HepG2 (cell line): ENCODE measurements around the gene ADAMTS4. TPM values are rescaled to one million over a fixed set of nuclear protein-coding genes. Genes with fewer than 3 reads are reported as not detected.

Experiments used
- BCL6 ChIP-seq: IDR thresholded peaks from 2 replicates; pipeline ENCODE4 v1.6.1; 2016; ENCODE audit warnings: missing genetic modification reagents, missing compliant biosample characterization
- CAMTA2 ChIP-seq: sonication (generic); formaldehyde crosslinking; IDR thresholded peaks from 2 replicates; pipeline ENCODE4 v1.4.0; 2020; ENCODE audit warnings: mild to moderate bottlenecking, missing genetic modification reagents, borderline replicate concordance
- ELK4 ChIP-seq: sonication (generic); formaldehyde crosslinking; IDR thresholded peaks from 2 replicates; pipeline ENCODE4 v1.9.0; 2021; ENCODE audit warnings: missing genetic modification reagents, borderline replicate concordance
- IRF2 ChIP-seq: IDR thresholded peaks from 2 replicates; pipeline ENCODE4 v1.6.1; 2018; ENCODE audit warnings: missing genetic modification reagents, missing compliant biosample characterization
- MEF2D ChIP-seq: sonication (generic); formaldehyde crosslinking; IDR thresholded peaks from 2 replicates; pipeline ENCODE4 v1.5.1; 2020; ENCODE audit warnings: mild to moderate bottlenecking, missing genetic modification reagents
- NKX3-1 ChIP-seq: sonication (generic); formaldehyde crosslinking; IDR thresholded peaks from 2 replicates; pipeline ENCODE4 v1.5.0; 2020; ENCODE audit warnings: missing genetic modification reagents
- REPIN1 ChIP-seq: sonication (generic); formaldehyde crosslinking; IDR thresholded peaks from 2 replicates; pipeline ENCODE4 v1.8.0; 2022; ENCODE audit warnings: missing genetic modification reagents, low read depth, mild to moderate bottlenecking, borderline replicate concordance
- UBTF ChIP-seq: sonication (generic); formaldehyde crosslinking; IDR thresholded peaks from 2 replicates; pipeline ENCODE4 v1.4.0; 2020; ENCODE audit warnings: mild to moderate bottlenecking, missing genetic modification reagents
- ZNF251 ChIP-seq: sonication (generic); formaldehyde crosslinking; IDR thresholded peaks from 2 replicates; pipeline ENCODE4 v1.9.0; 2021; ENCODE audit warnings: mild to moderate bottlenecking, missing genetic modification reagents
- ZNF260 ChIP-seq: sonication (generic); formaldehyde crosslinking; IDR thresholded peaks from 2 replicates; pipeline ENCODE4 v1.4.0; 2020; ENCODE audit warnings: missing genetic modification reagents, low read depth, mild to moderate bottlenecking, borderline replicate concordance
- ZNF558 ChIP-seq: sonication (generic); formaldehyde crosslinking; IDR thresholded peaks from 2 replicates; pipeline ENCODE4 v1.9.0; 2022; ENCODE audit warnings: mild to moderate bottlenecking, missing genetic modification reagents, borderline replicate concordance
- ZNF562 ChIP-seq: sonication (generic); formaldehyde crosslinking; IDR thresholded peaks from 2 replicates; pipeline ENCODE4 v1.8.0; 2022; ENCODE audit warnings: missing genetic modification reagents, borderline replicate concordance
- ZNF704 ChIP-seq: sonication (generic); formaldehyde crosslinking; IDR thresholded peaks from 2 replicates; pipeline ENCODE4 v1.8.1; 2023; ENCODE audit warnings: mild to moderate bottlenecking, inconsistent platforms, moderate library complexity, missing genetic modification reagents, borderline replicate concordance
- polyA plus RNA-seq, 8 experiments: library from polyadenylated mRNA; depleted of rRNA in 3 of 8; stranded (reverse) in 7 of 8; unstranded in 1 of 8; fragments of >200 nt; fragmentation: Illumina TruSeq in 4 of 8; extraction: Trizol in 4 of 8; gene quantifications; 2 replicates each; pipeline versions ENCODE4 v1.2.1 to v1.2.3, GENCODE V29; 2011 to 2016; ENCODE audit warnings: low read depth in 4 of 8, missing spikeins in 1 of 8, mixed read lengths in 1 of 8; ENCODE audit not compliant: insufficient read depth in 1 of 8
- total RNA-seq, 5 experiments: library from RNA; depleted of rRNA; stranded (reverse); fragments of >200 nt; fragmentation: Illumina TruSeq; extraction: Trizol; gene quantifications; 2 replicates each; pipeline ENCODE4 v1.2.3, GENCODE V29; 2016; ENCODE audit warnings: low read depth in 1 of 5
- TF ChIP-seq, protein P1 (sequence below): sonication (generic); formaldehyde crosslinking; IDR thresholded peaks from 2 replicates; pipeline ENCODE4 v1.9.0; 2022; ENCODE audit warnings: missing genetic modification reagents, mild to moderate bottlenecking, borderline replicate concordance
- TF ChIP-seq, protein P2 (sequence below): sonication (generic); formaldehyde crosslinking; IDR thresholded peaks from 2 replicates; pipeline ENCODE4 v1.4.0; 2020; ENCODE audit warnings: missing genetic modification reagents
- TF ChIP-seq, protein P3 (sequence below): sonication (generic); formaldehyde crosslinking; IDR thresholded peaks from 2 replicates; pipeline ENCODE4 v1.4.0; 2020; ENCODE audit warnings: missing genetic modification reagents

ADAMTS4 gene
- total and polyA plus RNA-seq, 2 of the 13 experiments (the other 11 are each of a cell fraction or from before 2014, with no cell fraction given) = 0.51 to 1.7 TPM

GRCh38 chr1:161153682-161154337 lies 45.0 kb downstream of the ADAMTS4 start, which contains the start of gene UFC1 (continued):
- TF ChIP-seq, protein P1, sequence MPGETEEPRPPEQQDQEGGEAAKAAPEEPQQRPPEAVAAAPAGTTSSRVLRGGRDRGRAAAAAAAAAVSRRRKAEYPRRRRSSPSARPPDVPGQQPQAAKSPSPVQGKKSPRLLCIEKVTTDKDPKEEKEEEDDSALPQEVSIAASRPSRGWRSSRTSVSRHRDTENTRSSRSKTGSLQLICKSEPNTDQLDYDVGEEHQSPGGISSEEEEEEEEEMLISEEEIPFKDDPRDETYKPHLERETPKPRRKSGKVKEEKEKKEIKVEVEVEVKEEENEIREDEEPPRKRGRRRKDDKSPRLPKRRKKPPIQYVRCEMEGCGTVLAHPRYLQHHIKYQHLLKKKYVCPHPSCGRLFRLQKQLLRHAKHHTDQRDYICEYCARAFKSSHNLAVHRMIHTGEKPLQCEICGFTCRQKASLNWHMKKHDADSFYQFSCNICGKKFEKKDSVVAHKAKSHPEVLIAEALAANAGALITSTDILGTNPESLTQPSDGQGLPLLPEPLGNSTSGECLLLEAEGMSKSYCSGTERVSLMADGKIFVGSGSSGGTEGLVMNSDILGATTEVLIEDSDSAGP (CRISPR knock-in tag) = peak; percentile 72
- no peak for TF ChIP-seq MEF2D (CRISPR knock-in tag)
- TF ChIP-seq ZNF251 (CRISPR knock-in tag) = no peak
- no peak; the same call in 1 of the 2 replicates for TF ChIP-seq BCL6
- TF ChIP-seq, protein P2, sequence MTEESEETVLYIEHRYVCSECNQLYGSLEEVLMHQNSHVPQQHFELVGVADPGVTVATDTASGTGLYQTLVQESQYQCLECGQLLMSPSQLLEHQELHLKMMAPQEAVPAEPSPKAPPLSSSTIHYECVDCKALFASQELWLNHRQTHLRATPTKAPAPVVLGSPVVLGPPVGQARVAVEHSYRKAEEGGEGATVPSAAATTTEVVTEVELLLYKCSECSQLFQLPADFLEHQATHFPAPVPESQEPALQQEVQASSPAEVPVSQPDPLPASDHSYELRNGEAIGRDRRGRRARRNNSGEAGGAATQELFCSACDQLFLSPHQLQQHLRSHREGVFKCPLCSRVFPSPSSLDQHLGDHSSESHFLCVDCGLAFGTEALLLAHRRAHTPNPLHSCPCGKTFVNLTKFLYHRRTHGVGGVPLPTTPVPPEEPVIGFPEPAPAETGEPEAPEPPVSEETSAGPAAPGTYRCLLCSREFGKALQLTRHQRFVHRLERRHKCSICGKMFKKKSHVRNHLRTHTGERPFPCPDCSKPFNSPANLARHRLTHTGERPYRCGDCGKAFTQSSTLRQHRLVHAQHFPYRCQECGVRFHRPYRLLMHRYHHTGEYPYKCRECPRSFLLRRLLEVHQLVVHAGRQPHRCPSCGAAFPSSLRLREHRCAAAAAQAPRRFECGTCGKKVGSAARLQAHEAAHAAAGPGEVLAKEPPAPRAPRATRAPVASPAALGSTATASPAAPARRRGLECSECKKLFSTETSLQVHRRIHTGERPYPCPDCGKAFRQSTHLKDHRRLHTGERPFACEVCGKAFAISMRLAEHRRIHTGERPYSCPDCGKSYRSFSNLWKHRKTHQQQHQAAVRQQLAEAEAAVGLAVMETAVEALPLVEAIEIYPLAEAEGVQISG (CRISPR knock-in tag) = peak; percentile 87
- TF ChIP-seq UBTF (CRISPR knock-in tag) = peak; percentile 69
- TF ChIP-seq, protein P3, sequence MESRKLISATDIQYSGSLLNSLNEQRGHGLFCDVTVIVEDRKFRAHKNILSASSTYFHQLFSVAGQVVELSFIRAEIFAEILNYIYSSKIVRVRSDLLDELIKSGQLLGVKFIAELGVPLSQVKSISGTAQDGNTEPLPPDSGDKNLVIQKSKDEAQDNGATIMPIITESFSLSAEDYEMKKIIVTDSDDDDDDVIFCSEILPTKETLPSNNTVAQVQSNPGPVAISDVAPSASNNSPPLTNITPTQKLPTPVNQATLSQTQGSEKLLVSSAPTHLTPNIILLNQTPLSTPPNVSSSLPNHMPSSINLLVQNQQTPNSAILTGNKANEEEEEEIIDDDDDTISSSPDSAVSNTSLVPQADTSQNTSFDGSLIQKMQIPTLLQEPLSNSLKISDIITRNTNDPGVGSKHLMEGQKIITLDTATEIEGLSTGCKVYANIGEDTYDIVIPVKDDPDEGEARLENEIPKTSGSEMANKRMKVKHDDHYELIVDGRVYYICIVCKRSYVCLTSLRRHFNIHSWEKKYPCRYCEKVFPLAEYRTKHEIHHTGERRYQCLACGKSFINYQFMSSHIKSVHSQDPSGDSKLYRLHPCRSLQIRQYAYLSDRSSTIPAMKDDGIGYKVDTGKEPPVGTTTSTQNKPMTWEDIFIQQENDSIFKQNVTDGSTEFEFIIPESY (CRISPR knock-in tag) = 0 out of 2 replicates have a peak, but pooled peaks have one; percentile 9
- peak; percentile 39; the same call in 1 of the 2 replicates for TF ChIP-seq NKX3-1 (CRISPR knock-in tag)
- no peak for TF ChIP-seq ZNF704 (CRISPR knock-in tag)
- peak; percentile 68; the same call in 1 of the 2 replicates for TF ChIP-seq ZNF558 (CRISPR knock-in tag)
- TF ChIP-seq ZNF260 (CRISPR knock-in tag) = no peak
- TF ChIP-seq CAMTA2 (CRISPR knock-in tag) = no peak
- TF ChIP-seq IRF2 (CRISPR knock-in tag) = no peak
- no peak for TF ChIP-seq ZNF562 (CRISPR knock-in tag)
- TF ChIP-seq REPIN1 (CRISPR knock-in tag) = peak; percentile 69; the same call in 1 of the 2 replicates
- no peak for TF ChIP-seq ELK4 (CRISPR knock-in tag)
